Measurements from ENCODE around the gene SOX6.

Gene SOX6

GRCh38 chr11:16194566-16194965, 161.8 kb downstream of the SOX6 start:
- no peaks in the 10 kb centered on the region for H3K27me3 ChIP-seq (ENCODE audit: control insufficient read depth, insufficient read depth, low read length)
- no peaks in the 10 kb centered on the region for H3K36me3 ChIP-seq (ENCODE audit: control insufficient read depth, insufficient read depth, low read length)

GRCh38 chr11:16193897-16194381, 162.4 kb downstream of the SOX6 start:
- no peak for DNase-seq (ENCODE audit: low read depth, low spot score)
- WGBS (ENCODE audit: insufficient coverage, insufficient read length) = no CpG with 5 or more reads among the region's 1 CpG
- Histone ChIP-seq H3K27me3 (ENCODE audit: control insufficient read depth, insufficient read depth, low read length) (no peaks in the 10 kb centered on the region), H3K4me1 (ENCODE audit: control insufficient read depth, insufficient read depth, low read length) (no peaks in the 10 kb centered on the region), H3K27ac (ENCODE audit: low read length) (no peak overlapping the region), H3K36me3 (ENCODE audit: control insufficient read depth, insufficient read depth, low read length) (no peaks in the 10 kb centered on the region), H3K4me3 (ENCODE audit: low read length) (no peak overlapping the region), H3K9me3 (ENCODE audit: control insufficient read depth, insufficient read depth, low read length) (no peaks in the 10 kb centered on the region)

More at GRCh38 chr11:16194566-16194965, 161.8 kb downstream of the SOX6 start:
- no peaks in the 10 kb centered on the region for H3K9me3 ChIP-seq (ENCODE audit: control insufficient read depth, insufficient read depth, low read length)
- WGBS (ENCODE audit: insufficient coverage, insufficient read length) = no CpG with 5 or more reads among the region's 2 CpGs
- H3K4me3 ChIP-seq (ENCODE audit: low read length) = no peak overlapping the region
- no peak for DNase-seq (ENCODE audit: low read depth, low spot score)
- H3K4me1 ChIP-seq (ENCODE audit: control insufficient read depth, insufficient read depth, low read length) = no peaks in the 10 kb centered on the region
- no peak overlapping the region for H3K27ac ChIP-seq (ENCODE audit: low read length)

- DNase-seq (ENCODE audit: low read depth, low spot score) = no peak
- no peaks in the 10 kb centered on the region for H3K4me1 ChIP-seq (ENCODE audit: control insufficient read depth, insufficient read depth, low read length)
- H3K4me3 ChIP-seq (ENCODE audit: low read length) = no peak overlapping the region
- H3K9me3 ChIP-seq (ENCODE audit: control insufficient read depth, insufficient read depth, low read length) = no peaks in the 10 kb centered on the region
- no peak overlapping the region for H3K27ac ChIP-seq (ENCODE audit: low read length)
- no peaks in the 10 kb centered on the region for H3K27me3 ChIP-seq (ENCODE audit: control insufficient read depth, insufficient read depth, low read length)
- no CpG with 5 or more reads among the region's 4 CpGs for WGBS (ENCODE audit: insufficient coverage, insufficient read length)
- H3K36me3 ChIP-seq (ENCODE audit: control insufficient read depth, insufficient read depth, low read length) = no peaks in the 10 kb centered on the region
Observed at GRCh38 chr11:16191868-16192240, 164.5 kb downstream of the SOX6 start.

- DNase-seq (ENCODE audit: low read depth, low spot score) = no peak
- no peaks in the 10 kb centered on the region for H3K9me3 ChIP-seq (ENCODE audit: control insufficient read depth, insufficient read depth, low read length)
- no CpG with 5 or more reads among the region's 5 CpGs for WGBS (ENCODE audit: insufficient coverage, insufficient read length)
- no peaks in the 10 kb centered on the region for H3K27me3 ChIP-seq (ENCODE audit: control insufficient read depth, insufficient read depth, low read length)
- H3K4me3 ChIP-seq (ENCODE audit: low read length) = no peak overlapping the region
- H3K36me3 ChIP-seq (ENCODE audit: control insufficient read depth, insufficient read depth, low read length) = no peaks in the 10 kb centered on the region
- H3K4me1 ChIP-seq (ENCODE audit: control insufficient read depth, insufficient read depth, low read length) = no peaks in the 10 kb centered on the region
- H3K27ac ChIP-seq (ENCODE audit: low read length) = no peak overlapping the region
Observed at GRCh38 chr11:16191212-16191867, 165.0 kb downstream of the SOX6 start.

- no peaks in the 10 kb centered on the region for H3K9me3 ChIP-seq (ENCODE audit: control insufficient read depth, insufficient read depth, low read length)
- no peaks in the 10 kb centered on the region for H3K4me1 ChIP-seq (ENCODE audit: control insufficient read depth, insufficient read depth, low read length)
- H3K27me3 ChIP-seq (ENCODE audit: control insufficient read depth, insufficient read depth, low read length) = no peaks in the 10 kb centered on the region
- H3K27ac ChIP-seq (ENCODE audit: low read length) = no peak overlapping the region
- no peaks in the 10 kb centered on the region for H3K36me3 ChIP-seq (ENCODE audit: control insufficient read depth, insufficient read depth, low read length)
- WGBS (ENCODE audit: insufficient coverage, insufficient read length) = no CpG with 5 or more reads among the region's 8 CpGs
- no peak for DNase-seq (ENCODE audit: low read depth, low spot score)
- H3K4me3 ChIP-seq (ENCODE audit: low read length) = no peak overlapping the region
Observed at GRCh38 chr11:16186680-16187079, 169.7 kb downstream of the SOX6 start.

GRCh38 chr11:16185042-16185441, 171.3 kb downstream of the SOX6 start:
- H3K27me3 ChIP-seq (ENCODE audit: control insufficient read depth, insufficient read depth, low read length) = no peaks in the 10 kb centered on the region
- no peaks in the 10 kb centered on the region for H3K36me3 ChIP-seq (ENCODE audit: control insufficient read depth, insufficient read depth, low read length)
- H3K9me3 ChIP-seq (ENCODE audit: control insufficient read depth, insufficient read depth, low read length) = no peaks in the 10 kb centered on the region
- H3K4me1 ChIP-seq (ENCODE audit: control insufficient read depth, insufficient read depth, low read length) = no peaks in the 10 kb centered on the region
- DNase-seq (ENCODE audit: low read depth, low spot score) = no peak
- H3K4me3 ChIP-seq (ENCODE audit: low read length) = no peak overlapping the region
- no peak overlapping the region for H3K27ac ChIP-seq (ENCODE audit: low read length)

- Histone ChIP-seq H3K4me3 (ENCODE audit: low read length) (no peak overlapping the region), H3K27me3 (ENCODE audit: control insufficient read depth, insufficient read depth, low read length) (no peaks in the 10 kb centered on the region), H3K27ac (ENCODE audit: low read length) (no peak overlapping the region), H3K9me3 (ENCODE audit: control insufficient read depth, insufficient read depth, low read length) (no peaks in the 10 kb centered on the region), H3K4me1 (ENCODE audit: control insufficient read depth, insufficient read depth, low read length) (no peaks in the 10 kb centered on the region), H3K36me3 (ENCODE audit: control insufficient read depth, insufficient read depth, low read length) (no peaks in the 10 kb centered on the region)
- no peak for DNase-seq (ENCODE audit: low read depth, low spot score)
- no CpG with 5 or more reads among the region's 1 CpG for WGBS (ENCODE audit: insufficient coverage, insufficient read length)
Observed at GRCh38 chr11:16184588-16184987, 171.8 kb downstream of the SOX6 start.

- H3K27me3 ChIP-seq (ENCODE audit: control insufficient read depth, insufficient read depth, low read length) = no peaks in the 10 kb centered on the region
- H3K9me3 ChIP-seq (ENCODE audit: control insufficient read depth, insufficient read depth, low read length) = no peaks in the 10 kb centered on the region
- no peaks in the 10 kb centered on the region for H3K36me3 ChIP-seq (ENCODE audit: control insufficient read depth, insufficient read depth, low read length)
- no CpG with 5 or more reads among the region's 2 CpGs for WGBS (ENCODE audit: insufficient coverage, insufficient read length)
- DNase-seq (ENCODE audit: low read depth, low spot score) = no peak
- no peak overlapping the region for H3K4me3 ChIP-seq (ENCODE audit: low read length)
- no peaks in the 10 kb centered on the region for H3K4me1 ChIP-seq (ENCODE audit: control insufficient read depth, insufficient read depth, low read length)
- no peak overlapping the region for H3K27ac ChIP-seq (ENCODE audit: low read length)
Observed at GRCh38 chr11:16182553-16182952, 173.8 kb downstream of the SOX6 start.

- H3K27me3 ChIP-seq (ENCODE audit: control insufficient read depth, insufficient read depth, low read length) = no peaks in the 10 kb centered on the region
- H3K9me3 ChIP-seq (ENCODE audit: control insufficient read depth, insufficient read depth, low read length) = no peaks in the 10 kb centered on the region
- no peak overlapping the region for H3K27ac ChIP-seq (ENCODE audit: low read length)
- no peak overlapping the region for H3K4me3 ChIP-seq (ENCODE audit: low read length)
- no CpG with 5 or more reads among the region's 1 CpG for WGBS (ENCODE audit: insufficient coverage, insufficient read length)
- no peak for DNase-seq (ENCODE audit: low read depth, low spot score)
- H3K4me1 ChIP-seq (ENCODE audit: control insufficient read depth, insufficient read depth, low read length) = no peaks in the 10 kb centered on the region
- H3K36me3 ChIP-seq (ENCODE audit: control insufficient read depth, insufficient read depth, low read length) = no peaks in the 10 kb centered on the region
Observed at GRCh38 chr11:16180868-16181267, 175.5 kb downstream of the SOX6 start.

- no peak overlapping the region for H3K27ac ChIP-seq (ENCODE audit: low read length)
- no peaks in the 10 kb centered on the region for H3K27me3 ChIP-seq (ENCODE audit: control insufficient read depth, insufficient read depth, low read length)
- H3K36me3 ChIP-seq (ENCODE audit: control insufficient read depth, insufficient read depth, low read length) = no peaks in the 10 kb centered on the region
- no CpG with 5 or more reads among the region's 3 CpGs for WGBS (ENCODE audit: insufficient coverage, insufficient read length)
- DNase-seq (ENCODE audit: low read depth, low spot score) = no peak
- no peaks in the 10 kb centered on the region for H3K4me1 ChIP-seq (ENCODE audit: control insufficient read depth, insufficient read depth, low read length)
- no peaks in the 10 kb centered on the region for H3K9me3 ChIP-seq (ENCODE audit: control insufficient read depth, insufficient read depth, low read length)
- no peak overlapping the region for H3K4me3 ChIP-seq (ENCODE audit: low read length)
Observed at GRCh38 chr11:16179676-16180075, 176.7 kb downstream of the SOX6 start.

- no peaks in the 10 kb centered on the region for H3K4me1 ChIP-seq (ENCODE audit: control insufficient read depth, insufficient read depth, low read length)
- DNase-seq (ENCODE audit: low read depth, low spot score) = no peak
- H3K27me3 ChIP-seq (ENCODE audit: control insufficient read depth, insufficient read depth, low read length) = no peaks in the 10 kb centered on the region
- no peak overlapping the region for H3K27ac ChIP-seq (ENCODE audit: low read length)
- H3K4me3 ChIP-seq (ENCODE audit: low read length) = no peak overlapping the region
- no peaks in the 10 kb centered on the region for H3K36me3 ChIP-seq (ENCODE audit: control insufficient read depth, insufficient read depth, low read length)
- WGBS (ENCODE audit: insufficient coverage, insufficient read length) = no CpG with 5 or more reads among the region's 1 CpG
- H3K9me3 ChIP-seq (ENCODE audit: control insufficient read depth, insufficient read depth, low read length) = no peaks in the 10 kb centered on the region
Observed at GRCh38 chr11:16178273-16178672, 178.1 kb downstream of the SOX6 start.
